K562 (cell line): ENCODE results near the gene LAMB3. TPM values are rescaled to one million over a fixed set of nuclear protein-coding genes. Genes with fewer than 3 reads are reported as not detected.

Experiments
- ATAC-seq: fragments of 200-7000 bp; cut with Tn5 transposase; 3 replicates; pipeline ENCODE4 v1.9.1; 2020; ENCODE audit warnings: moderate library complexity
- BruUV-seq: library from RNA; stranded (reverse); fragments of 400-500 nt; replicated peaks from 2 replicates; lab custom pipeline; 2021; lab: Mats Ljungman, UMichigan
- CTCF ChIA-PET: fragments of 300-600 bp; formaldehyde crosslinking; extraction: SDS; loops from one replicate; lab custom pipeline; 2021; ENCODE audit warnings: low intra/inter-chr PET ratio; lab: Yijun Ruan, JAX
- POLR2A ChIA-PET: fragments of 300-600, 350-650 bp; sonication (Branson Sonifier 250); formaldehyde crosslinking; extraction: SDS; loops from one replicate; lab custom pipeline; 2021; ENCODE audit warnings: antibody characterized with exemption, inconsistent platforms; lab: Yijun Ruan, JAX
- DNase-seq, 4 experiments: peaks; one replicate each; pipeline versions ENCODE4 v3.0.0 to v3.0.0-alpha.2; 2011 to 2018; ENCODE audit warnings: low spot score in 3 of 4, mixed read lengths in 3 of 4; ENCODE audit errors: extremely low read depth in 1 of 4
- FAIRE-seq: peaks from 2 replicates; lab custom pipeline; 2011; peaks lifted over from hg19 to GRCh38; lab: Jason Lieb, UNC
- H2AFZ ChIP-seq: 2 replicates; pipeline ENCODE4 v1.6.0; 2011; ENCODE audit warnings: low read depth, low read length, control low read depth, inconsistent platforms
- H3K27ac ChIP-seq: fragments of 200-600 bp; 3 replicates; pipeline ENCODE4 v1.8.0; 2011; ENCODE audit warnings: low read depth, mild to moderate bottlenecking, control low read depth, inconsistent platforms, low read length, moderate library complexity, mixed read lengths; ENCODE audit errors: extremely low read depth
- H3K27me3 ChIP-seq, 2 experiments: fragments of 300-600 bp in 1 of 2; 2 replicates in 1 of 2; 3 replicates in 1 of 2; pipeline versions ENCODE4 v1.6.0 to v1.8.0; 2011; ENCODE audit warnings: inconsistent platforms in 2 of 2, low read length in 2 of 2, mild to moderate bottlenecking in 1 of 2, mixed read lengths in 1 of 2, moderate library complexity in 1 of 2; ENCODE audit not compliant: control insufficient read depth in 2 of 2, insufficient read depth in 2 of 2
- H3K36me3 ChIP-seq: fragments of 300-600 bp; 3 replicates; pipeline ENCODE4 v1.8.0; 2011; ENCODE audit warnings: mild to moderate bottlenecking, low read length, inconsistent platforms; ENCODE audit not compliant: control insufficient read depth, insufficient read depth
- H3K4me1 ChIP-seq, 2 experiments: fragments of 200-600 bp in 1 of 2; replicated peaks in 1 of 2; 2 replicates in 1 of 2; 3 replicates in 1 of 2; pipeline versions ENCODE4 v1.5.1 to v1.8.0; 2011; ENCODE audit warnings: inconsistent platforms in 2 of 2, low read length in 2 of 2, mild to moderate bottlenecking in 1 of 2, mixed read lengths in 1 of 2, moderate library complexity in 1 of 2; ENCODE audit not compliant: control insufficient read depth in 2 of 2, insufficient read depth in 2 of 2
- H3K4me2 ChIP-seq: 2 replicates; pipeline ENCODE4 v1.6.1; 2011; ENCODE audit warnings: low read length, control low read depth, inconsistent platforms, mixed read lengths; ENCODE audit not compliant: insufficient read depth
- H3K4me3 ChIP-seq: fragments of 200-600 bp; sonication (generic), shearing (Covaris generic); 2 replicates; pipeline ENCODE4 v1.5.1; 2016; ENCODE audit warnings: control low read depth, inconsistent platforms
- H3K79me2 ChIP-seq: fragments of 200-600 bp; 3 replicates; pipeline ENCODE4 v1.8.0; 2011; ENCODE audit warnings: low read length, inconsistent platforms; ENCODE audit not compliant: control insufficient read depth, insufficient read depth
- H3K9ac ChIP-seq, 2 experiments: 2 replicates each; pipeline versions ENCODE4 v1.6.0 to v1.6.1; 2011; ENCODE audit warnings: low read depth in 2 of 2, low read length in 2 of 2, control low read depth in 1 of 2, inconsistent platforms in 1 of 2, mild to moderate bottlenecking in 1 of 2, mixed read lengths in 1 of 2; ENCODE audit not compliant: insufficient read depth in 1 of 2
- H3K9me1 ChIP-seq: one replicate; pipeline ENCODE4 v1.6.0; 2011; ENCODE audit warnings: inconsistent platforms, mild to moderate bottlenecking, low read length, moderate library complexity; ENCODE audit not compliant: control insufficient read depth, insufficient read depth
- H3K9me3 ChIP-seq: replicated peaks from 2 replicates; pipeline ENCODE4 v1.5.1; 2011; ENCODE audit warnings: low read depth, low read length, inconsistent platforms; ENCODE audit not compliant: control insufficient read depth, insufficient read depth
- H4K20me1 ChIP-seq: replicated peaks from 2 replicates; pipeline ENCODE4 v1.6.1; 2011; ENCODE audit warnings: low read length, inconsistent platforms, mixed read lengths; ENCODE audit not compliant: control insufficient read depth, insufficient read depth
- HLTF ChIP-seq: fragments of 450-650 bp; IDR thresholded peaks from 2 replicates; pipeline ENCODE4 v1.6.1; 2016
- JUND ChIP-seq, 2 experiments: IDR thresholded peaks; 2 replicates in 1 of 2; 3 replicates in 1 of 2; pipeline ENCODE4 v1.6.1; 2011; ENCODE audit warnings: borderline replicate concordance in 2 of 2, low read depth in 2 of 2, low read length in 2 of 2, improper control_type of control experiment in 1 of 2, missing biosample characterization in 1 of 2, missing genetic modification characterization in 1 of 2, missing genetic modification reagents in 1 of 2
- MTA2 ChIP-seq: fragments of 450-650 bp; IDR thresholded peaks from 2 replicates; pipeline ENCODE4 v1.6.1; 2016; ENCODE audit warnings: low read depth
- NCOA6 ChIP-seq: fragments of 450-650 bp; IDR thresholded peaks from 2 replicates; pipeline ENCODE4 v1.6.1; 2017; ENCODE audit warnings: mild to moderate bottlenecking
- SRF ChIP-seq, 2 experiments: fragments of 250-450, 450-650 bp in 1 of 2; sonication (Bioruptor Pico) in 1 of 2; sonication (generic) in 1 of 2; formaldehyde crosslinking; IDR thresholded peaks; 2 replicates each; pipeline versions ENCODE4 v1.5.0 to v1.5.1; 2020 to 2022; ENCODE audit warnings: mild to moderate bottlenecking in 1 of 2, missing genetic modification reagents in 1 of 2
- WHSC1 ChIP-seq: IDR thresholded peaks from one replicate; pipeline ENCODE4 v1.6.1; 2012; ENCODE audit warnings: low read length, control low read depth, inconsistent platforms
- ZNF12 ChIP-seq: sonication (generic); formaldehyde crosslinking; IDR thresholded peaks from 2 replicates; pipeline ENCODE4 v1.4.0; 2020; ENCODE audit warnings: mild to moderate bottlenecking, missing genetic modification reagents
- WGBS: fragments of 100-300 bp; shearing (Covaris generic); methylation state at CpG from one replicate; pipeline ENCODE4 v1.1.6; 2016; ENCODE audit warnings: low coverage, mixed read lengths; ENCODE audit not compliant: insufficient coverage; ENCODE audit errors: missing lambda C conversion rate; 5-methylcytosine and 5-hydroxymethylcytosine counted together
- in situ Hi-C: fragments of 300-500 bp; cut with MboI; formaldehyde crosslinking; loops from 4 replicates; pipeline ENCODE4 v1.15.0; 2018; ENCODE audit warnings: inconsistent platforms, mixed read lengths
- intact Hi-C: fragments of 100-400 bp; cut with micrococcal nuclease; formaldehyde crosslinking; loops from 2 replicates; pipeline ENCODE4 v1.14.2; 2022
- polyA plus RNA-seq, 8 experiments: library from polyadenylated mRNA; depleted of rRNA in 4 of 8; stranded (reverse) in 5 of 8; unstranded in 3 of 8; fragments of >200 nt; fragmentation: Nextera tagmentation in 2 of 8; fragmentation: Illumina TruSeq in 1 of 8; extraction: Ambion mirVana in 2 of 8; extraction: Trizol in 1 of 8; gene quantifications; 2 replicates each; pipeline versions ENCODE4 v1.2.1 to v1.2.3, GENCODE V29; 2011 to 2014; ENCODE audit warnings: inconsistent platforms in 1 of 8, missing spikeins in 1 of 8
- total RNA-seq, 7 experiments: library from RNA; depleted of rRNA in 6 of 7; stranded (reverse); fragments of >200 nt in 6 of 7; fragmentation: Illumina TruSeq in 2 of 7; extraction: Trizol in 2 of 7; gene quantifications; 2 replicates each; pipeline versions ENCODE4 v1.2.1 to v1.2.3, GENCODE V29; 2011 to 2021; ENCODE audit warnings: low replicate concordance in 1 of 7

The LAMB3 gene
- total and polyA plus RNA-seq, 9 of the 15 experiments (the other 6 are each of a cell fraction or from before 2014, with no cell fraction given), result 0.08 to 1.3 (median 0.91) TPM

DNA sequence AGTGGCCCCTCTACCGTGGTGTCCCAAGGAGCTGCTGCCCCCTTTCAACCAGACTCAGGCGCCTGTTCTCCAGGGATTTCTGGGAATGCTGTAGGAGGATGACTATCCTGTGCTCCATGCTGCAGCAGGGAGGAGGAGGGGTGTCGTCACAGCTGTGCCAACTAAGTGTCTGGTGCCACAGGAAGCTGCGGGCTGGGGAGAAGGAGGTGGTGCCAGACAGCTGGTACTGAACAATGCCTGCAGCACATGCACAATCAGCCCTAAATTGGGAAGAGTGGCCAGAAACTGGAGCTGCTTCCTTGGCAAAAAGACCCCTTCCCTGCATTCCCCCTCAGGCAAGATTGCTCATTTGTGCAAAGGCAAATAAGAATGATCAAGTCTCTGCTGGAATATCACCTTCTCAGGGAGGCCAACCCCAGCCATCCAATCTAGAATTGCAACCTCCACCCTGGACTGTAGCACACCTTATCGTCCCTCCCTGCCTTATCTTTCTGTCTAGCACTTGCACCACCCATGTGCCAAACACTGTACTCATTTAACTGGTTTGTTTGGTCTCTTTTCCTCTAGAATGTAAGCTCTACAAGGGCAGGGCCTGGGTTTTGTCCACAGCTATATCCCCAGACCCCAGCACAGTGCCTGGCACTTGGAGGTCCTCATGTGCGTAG lies 33.3 kb downstream of the LAMB3 start:
- Histone ChIP-seq H3K4me3 (no peak overlapping the region), H3K9ac (no peak overlapping the region), H3K4me1 (peaks cover 0 to 4% of the 10 kb centered on the region in 2 experiments; a peak in 1 of 5 replicates), H3K36me3 (no peaks in the 10 kb centered on the region), H3K79me2 (no peaks in the 10 kb centered on the region), H3K4me2 (no peak overlapping the region), H3K9me1 (no peaks in the 10 kb centered on the region), H3K27me3 (peaks cover 44 to 90% of the 10 kb centered on the region in 2 experiments), H3K27ac (no peak overlapping the region), H4K20me1 (peaks cover 6% of the 10 kb centered on the region; the same call in 1 of the 2 replicates), H2AFZ (no peak overlapping the region), H3K9me3 (no peaks in the 10 kb centered on the region)
- POLR2A ChIA-PET, result interaction anchor here (1.0 kb wide), 1 partner anchor 11 kb away, joined by 3 read pairs; no protein-coding TSS in a partner anchor
- DNase-seq (no peak), FAIRE-seq (no peak), ATAC-seq (no peak)
- WGBS, result 7% methylated on average over 6 of the region's 6 CpGs
- intact Hi-C loops (no loop called here), in situ Hi-C loops (no loop called here)
- TF ChIP-seq HLTF (no peak), MTA2 (no peak), ZNF12 (CRISPR knock-in tag) (no peak), SRF (CRISPR knock-in tag; IDR thresholded peaks at IDR 0.05) (peak in 1 of 2 experiments; percentile 86; a peak in 1 of 4 replicates), NCOA6 (no peak), WHSC1 (no peak), JUND (IDR thresholded peaks at IDR 0.05; ENCODE audit: borderline replicate concordance, low read depth, low read length) (no peak), JUND (tag; IDR thresholded peaks at IDR 0.05; ENCODE audit: borderline replicate concordance, low read depth, low read length) (no peak)
- BruUV-seq, result no TSS peak
- CTCF ChIA-PET, result interaction anchor here (1.1 kb wide), 1 partner anchor 17 kb away, joined by 4 read pairs; no protein-coding TSS in a partner anchor
